ENCODE measurements around the gene NAA40.

DNA sequence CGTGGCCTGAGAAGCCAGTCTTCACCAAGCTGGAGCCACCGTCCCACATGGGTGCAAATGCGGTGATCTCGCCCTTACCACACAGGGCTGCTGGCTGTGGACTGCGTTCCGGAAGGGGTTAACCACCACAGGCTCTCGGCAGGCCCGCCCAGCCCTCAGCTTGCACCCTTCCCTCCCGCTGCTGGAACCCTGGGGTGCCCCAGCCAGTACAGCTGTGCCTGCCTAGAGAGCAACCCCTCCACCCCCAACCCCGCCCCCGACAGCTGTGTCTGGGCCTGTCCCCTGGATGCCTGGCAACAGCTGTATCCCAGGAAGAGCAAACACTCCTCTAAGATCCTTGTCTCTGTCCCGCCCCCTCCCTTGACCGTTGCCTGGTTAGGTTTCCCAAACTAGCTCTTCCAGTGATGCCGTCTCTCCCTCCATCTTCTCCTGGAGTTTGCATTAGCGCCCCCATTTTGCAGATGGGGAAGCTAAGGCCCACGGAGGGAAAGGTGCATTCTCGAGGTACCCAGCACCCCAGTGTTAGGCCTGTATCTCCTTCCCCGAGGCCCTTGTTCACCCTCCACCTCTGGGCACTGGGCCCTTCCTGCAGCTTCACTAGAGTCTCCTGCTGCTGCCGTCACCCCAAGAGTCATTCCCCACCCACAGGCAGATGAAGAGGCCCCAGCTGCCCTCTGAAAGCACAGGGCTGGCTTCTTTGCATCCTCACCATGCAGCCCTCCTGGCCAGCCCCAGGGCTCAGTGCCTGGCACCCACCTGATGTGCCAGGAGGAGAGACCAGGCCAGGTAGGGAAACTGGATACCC, 23.0 kb downstream of the NAA40 start:
- TF ChIP-seq, protein P1, sequence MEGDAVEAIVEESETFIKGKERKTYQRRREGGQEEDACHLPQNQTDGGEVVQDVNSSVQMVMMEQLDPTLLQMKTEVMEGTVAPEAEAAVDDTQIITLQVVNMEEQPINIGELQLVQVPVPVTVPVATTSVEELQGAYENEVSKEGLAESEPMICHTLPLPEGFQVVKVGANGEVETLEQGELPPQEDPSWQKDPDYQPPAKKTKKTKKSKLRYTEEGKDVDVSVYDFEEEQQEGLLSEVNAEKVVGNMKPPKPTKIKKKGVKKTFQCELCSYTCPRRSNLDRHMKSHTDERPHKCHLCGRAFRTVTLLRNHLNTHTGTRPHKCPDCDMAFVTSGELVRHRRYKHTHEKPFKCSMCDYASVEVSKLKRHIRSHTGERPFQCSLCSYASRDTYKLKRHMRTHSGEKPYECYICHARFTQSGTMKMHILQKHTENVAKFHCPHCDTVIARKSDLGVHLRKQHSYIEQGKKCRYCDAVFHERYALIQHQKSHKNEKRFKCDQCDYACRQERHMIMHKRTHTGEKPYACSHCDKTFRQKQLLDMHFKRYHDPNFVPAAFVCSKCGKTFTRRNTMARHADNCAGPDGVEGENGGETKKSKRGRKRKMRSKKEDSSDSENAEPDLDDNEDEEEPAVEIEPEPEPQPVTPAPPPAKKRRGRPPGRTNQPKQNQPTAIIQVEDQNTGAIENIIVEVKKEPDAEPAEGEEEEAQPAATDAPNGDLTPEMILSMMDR (IDR thresholded peaks at IDR 0.05) = no peak
- TF ChIP-seq POLR2AphosphoS5 (IDR thresholded peaks at IDR 0.05) = no peak
- TF ChIP-seq POLR2A (IDR thresholded peaks at IDR 0.05) = no peak

Measured in gastroesophageal sphincter (tissue), 3 donors.